ENCODE measurements around the gene PRKN. TPM values are rescaled to one million over a fixed set of nuclear protein-coding genes. Genes with fewer than 3 reads are reported as not detected.

The PRKN gene
- total and polyA plus RNA-seq, 2 experiments from 2014 or later: 0.10 to 0.84 TPM

DNA sequence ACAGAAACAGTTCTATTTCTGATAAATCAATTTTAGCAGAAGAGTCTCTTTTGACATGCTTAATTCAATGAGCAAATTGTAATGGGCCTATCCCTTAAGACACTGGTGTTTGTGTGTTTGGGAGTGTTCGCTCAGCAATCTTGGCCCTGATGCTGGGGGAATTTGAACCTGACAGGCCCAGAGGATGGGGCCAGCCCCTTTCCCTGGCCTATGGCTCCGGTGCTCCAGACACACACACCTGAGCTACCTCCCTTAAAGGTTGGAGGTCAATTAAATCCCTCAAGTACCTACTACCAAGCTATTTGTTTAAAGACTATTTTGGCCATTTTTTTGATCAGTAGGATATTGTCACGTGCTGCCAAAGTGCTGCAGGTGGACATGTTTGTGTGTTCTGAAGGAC lies 549.3 kb downstream of the PRKN start:
- Histone ChIP-seq H3K4me1 (ENCODE audit: insufficient read depth) (no peaks in the 10 kb centered on the region), H3K9me2 (ENCODE audit: insufficient read depth) (no peaks in the 10 kb centered on the region), H2AFZ (peak overlapping the region; percentile 28; the same call in 1 of the 2 replicates), H3K4me2 (no peak overlapping the region), H3K36me3 (ENCODE audit: insufficient read depth) (no peaks in the 10 kb centered on the region), H3K79me2 (replicated peaks; ENCODE audit: insufficient read depth) (no peaks in the 10 kb centered on the region), H4K20me1 (replicated peaks; ENCODE audit: insufficient read depth) (no peaks in the 10 kb centered on the region), H3K4me3 (no peak overlapping the region), H3K27ac (ENCODE audit: low read depth) (no peak overlapping the region), H3F3A (replicated peaks; ENCODE audit: low read depth) (no peaks in the 10 kb centered on the region), H3K27me3 (ENCODE audit: insufficient read depth) (no peaks in the 10 kb centered on the region)
- Mint-ChIP-seq H3K27me3 (ENCODE audit: insufficient read depth, low read depth, poor library complexity) (no peaks in the 10 kb centered on the region), H3K9me3 (no peaks in the 10 kb centered on the region; the same call in 2 of the 3 replicates), H3K27ac (no peak overlapping the region), H3K4me3 (no peak overlapping the region), H3K4me1 (peaks cover 3% of the 10 kb centered on the region; the same call in 1 of the 3 replicates), H3K36me3 (ENCODE audit: low read depth) (no peaks in the 10 kb centered on the region)
- DNase-seq (ENCODE audit: low spot score) (no peak), ATAC-seq (no peak; the same call in 2 of the 3 replicates)
- TF ChIP-seq ZNF331 (CRISPR knock-in tag; IDR thresholded peaks at IDR 0.05; ENCODE audit: low read depth) (no peak), CTCF (conservative IDR thresholded peaks at IDR 0.05; ENCODE audit: low read depth in 2 of 2) (no peak), STAT1 (IDR thresholded peaks at IDR 0.05; ENCODE audit: unreplicated experiment) (no peak), REST (IDR thresholded peaks at IDR 0.05; ENCODE audit: unreplicated experiment) (no peak), ZNF462 (CRISPR knock-in tag; IDR thresholded peaks at IDR 0.05) (no peak), EZH2 (IDR thresholded peaks at IDR 0.05; ENCODE audit: low read depth, unreplicated experiment) (no peak), EZH2phosphoT487 (IDR thresholded peaks at IDR 0.05; ENCODE audit: unreplicated experiment) (no peak), POLR2AphosphoS5 (IDR thresholded peaks at IDR 0.05; ENCODE audit: low read depth) (no peak), NANOG (IDR thresholded peaks at IDR 0.05; ENCODE audit: borderline replicate concordance) (no peak), CREB1 (CRISPR knock-in tag; IDR thresholded peaks at IDR 0.05; ENCODE audit: low read depth) (no peak), JUNB (IDR thresholded peaks at IDR 0.05; ENCODE audit: unreplicated experiment) (no peak), ZNF114 (CRISPR knock-in tag; IDR thresholded peaks at IDR 0.05) (no peak)
- TF ChIP-seq, protein P1, sequence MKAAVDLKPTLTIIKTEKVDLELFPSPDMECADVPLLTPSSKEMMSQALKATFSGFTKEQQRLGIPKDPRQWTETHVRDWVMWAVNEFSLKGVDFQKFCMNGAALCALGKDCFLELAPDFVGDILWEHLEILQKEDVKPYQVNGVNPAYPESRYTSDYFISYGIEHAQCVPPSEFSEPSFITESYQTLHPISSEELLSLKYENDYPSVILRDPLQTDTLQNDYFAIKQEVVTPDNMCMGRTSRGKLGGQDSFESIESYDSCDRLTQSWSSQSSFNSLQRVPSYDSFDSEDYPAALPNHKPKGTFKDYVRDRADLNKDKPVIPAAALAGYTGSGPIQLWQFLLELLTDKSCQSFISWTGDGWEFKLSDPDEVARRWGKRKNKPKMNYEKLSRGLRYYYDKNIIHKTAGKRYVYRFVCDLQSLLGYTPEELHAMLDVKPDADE (IDR thresholded peaks at IDR 0.05): no peak

Data from GM23338 (cell line).